Suppressor macrophage (primary cell): ENCODE data around the gene CFAP92.
A peak's percentile ranks its signal among the peaks of the same experiment; 100 is the strongest.

Experiments used
- DNase-seq, 4 experiments: peaks; one replicate each; pipeline ENCODE4 v3.0.0-alpha.2; 2020 to 2022
- total RNA-seq, 17 experiments: gene quantifications; one replicate each; lab custom pipeline; 2026; ENCODE audit warnings: mixed read lengths in 6 of 17, inconsistent platforms in 3 of 17; lab: John Stamatoyannopoulos, UW

CFAP92 gene
- 0 to 3.0 (median 0.05) reads per million in 17 experiments for total RNA-seq

- peak; percentile 64 to 85 (median 76) for DNase-seq
These were observed at the start of gene CFAP92 for GRCh38 chr3:128993461-128994172. CFAP92 (minus strand) TSS chr3:128994076; CDS start chr3:128993304, 772 bp downstream.

DNA sequence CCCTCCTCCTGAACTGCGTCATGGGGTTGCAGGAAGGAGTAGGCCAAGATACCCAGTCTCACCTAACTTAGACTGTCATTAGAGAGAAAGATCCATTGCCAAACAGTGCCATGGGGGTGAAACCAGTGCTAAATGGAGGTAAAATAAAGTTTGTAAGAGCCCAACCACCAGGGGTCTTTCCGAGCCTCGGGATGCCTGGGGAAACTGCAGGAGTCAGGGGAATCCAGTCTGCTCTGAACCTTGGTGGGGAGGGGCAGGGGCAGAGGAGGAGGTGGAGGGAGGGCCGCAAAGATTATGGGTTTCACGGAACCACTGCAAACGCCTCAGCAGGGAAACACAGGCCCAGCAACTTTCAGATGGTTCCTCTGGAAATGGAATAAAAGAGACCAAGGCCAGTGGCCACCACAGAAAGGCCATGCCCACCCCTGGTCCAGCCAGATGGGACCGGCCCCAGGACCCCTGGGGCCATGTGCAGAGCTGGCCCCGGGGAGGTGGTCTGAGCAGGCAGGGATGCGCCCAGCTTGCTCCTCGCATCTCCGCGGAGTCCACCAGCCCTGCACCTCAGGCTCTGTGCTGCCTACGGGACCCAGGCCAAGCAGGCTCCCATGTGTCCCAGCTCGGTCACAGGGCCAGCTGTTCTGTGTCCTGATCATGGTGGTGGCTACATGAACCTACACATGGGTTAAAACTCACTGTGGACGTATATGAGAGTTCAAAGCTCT is 46.9 kb upstream of the CFAP92 start:
- no peak for DNase-seq

DNA sequence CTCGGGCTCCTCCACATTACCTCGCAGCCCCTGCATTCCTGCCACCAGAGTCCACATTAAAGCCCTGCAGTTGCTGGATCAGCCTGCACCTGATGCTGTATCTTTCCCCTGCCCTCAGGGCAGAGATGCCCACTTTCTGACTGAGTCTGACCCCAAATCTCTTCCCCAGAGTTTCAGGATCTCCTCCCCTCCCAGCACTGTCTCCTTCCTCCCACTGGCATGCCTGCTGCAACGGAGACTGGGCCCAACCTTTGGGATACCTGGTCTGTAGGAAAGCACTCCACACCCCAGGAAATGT is 46.1 kb upstream of the CFAP92 start:
- no peak for DNase-seq

GRCh38 chr3:129039271-129040038 is 45.6 kb upstream of the CFAP92 start:
- peak in 1 of 4 experiments; percentile 31 for DNase-seq

- no peak for DNase-seq
These were observed 44.4 kb upstream of the CFAP92 start for GRCh38 chr3:129038121-129038855.

- DNase-seq, result no peak
These were observed 43.2 kb upstream of the CFAP92 start for GRCh38 chr3:129037093-129037419.

DNA sequence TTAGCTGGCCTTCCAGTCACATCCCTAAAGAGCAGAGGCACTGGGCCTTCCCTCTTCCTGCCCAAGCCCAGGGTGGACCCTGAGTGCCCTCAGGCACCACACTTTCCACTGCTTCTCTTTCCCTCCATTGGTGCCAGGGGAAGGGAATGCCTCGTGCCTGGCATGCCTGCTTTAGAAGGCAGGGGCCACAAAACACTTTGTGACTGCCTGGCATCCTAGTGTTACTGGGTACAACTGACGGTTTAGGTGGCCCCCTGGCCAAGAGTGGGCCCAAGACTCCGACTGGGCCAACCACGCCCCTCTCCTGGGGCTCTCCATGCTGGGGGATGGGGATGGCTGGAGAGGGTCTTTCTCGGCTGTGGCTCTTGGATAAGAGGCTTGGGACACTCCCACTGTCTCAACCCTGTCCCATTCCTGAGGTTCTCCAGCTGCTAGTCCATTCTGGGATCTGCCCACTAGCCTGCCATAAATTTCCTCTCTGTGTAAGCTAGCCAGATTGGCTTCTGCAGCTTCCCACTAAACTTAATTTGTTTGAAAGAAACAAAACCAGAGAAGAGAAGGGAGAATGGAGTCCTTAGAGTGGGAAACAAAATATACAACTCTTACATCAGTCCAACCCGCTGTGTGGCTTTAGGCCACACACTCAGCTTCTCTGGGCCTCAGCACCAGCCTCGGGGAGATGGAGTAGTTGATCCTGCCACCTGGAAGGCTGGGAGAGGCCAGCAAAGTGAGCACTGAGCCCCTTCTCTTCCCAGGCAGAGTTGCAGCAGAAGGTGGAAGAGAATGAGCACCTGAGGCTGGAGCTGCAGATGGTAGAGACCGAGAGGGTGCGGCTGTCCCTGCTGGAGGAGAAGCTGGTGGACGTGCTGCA is 42.6 kb upstream of the CFAP92 start:
- no peak for DNase-seq

DNA sequence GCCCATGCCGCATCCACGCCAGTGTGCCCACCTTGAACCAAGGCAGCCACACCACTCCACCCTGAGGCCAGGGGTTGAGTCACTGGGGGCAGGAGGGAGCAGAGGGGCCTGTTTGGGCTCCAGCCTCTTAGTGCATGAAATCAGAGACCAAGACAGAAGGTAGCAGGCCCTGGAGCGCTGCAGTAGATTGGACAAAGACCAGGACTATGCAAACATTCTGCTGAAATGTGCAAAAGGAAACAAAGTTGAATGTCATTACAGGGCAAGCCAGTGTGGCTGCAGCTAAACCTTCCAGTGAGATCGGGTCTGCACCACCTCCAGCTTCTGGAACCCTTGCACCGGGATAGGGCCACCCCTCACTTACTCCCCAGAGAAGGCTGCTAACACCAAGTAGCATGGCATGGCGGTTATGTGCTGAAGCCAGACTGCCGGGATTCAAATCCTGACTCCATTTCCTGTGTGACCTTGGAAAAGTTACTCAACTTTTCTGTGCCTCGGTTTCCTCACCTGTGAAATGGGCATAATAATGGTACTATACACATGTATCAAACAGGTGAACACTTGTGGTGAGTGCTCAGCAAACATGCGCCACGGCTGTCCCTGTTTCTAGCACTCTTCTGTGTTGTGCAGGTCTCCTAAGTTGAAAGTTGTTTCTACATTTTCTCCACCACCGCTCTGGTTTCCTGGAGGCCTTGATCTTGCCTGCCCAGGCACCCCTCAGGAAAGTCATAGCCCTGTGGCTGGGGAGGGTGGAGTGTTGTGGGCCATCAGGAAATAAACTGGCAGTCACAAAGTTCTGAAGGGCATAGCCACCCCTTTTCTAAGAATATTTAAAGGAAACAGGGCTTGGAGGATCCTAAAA is 41.7 kb upstream of the CFAP92 start:
- no peak for DNase-seq

- peak in 2 of 4 experiments; percentile 12 to 20 for DNase-seq
These were observed 40.8 kb upstream of the CFAP92 start for GRCh38 chr3:129034642-129035041.

GRCh38 chr3:129033633-129034321 is 39.9 kb upstream of the CFAP92 start:
- no peak for DNase-seq

- DNase-seq, result no peak
These were observed 39.3 kb upstream of the CFAP92 start for GRCh38 chr3:129033151-129033550.

GRCh38 chr3:129032716-129033115 is 38.8 kb upstream of the CFAP92 start:
- no peak for DNase-seq

DNA sequence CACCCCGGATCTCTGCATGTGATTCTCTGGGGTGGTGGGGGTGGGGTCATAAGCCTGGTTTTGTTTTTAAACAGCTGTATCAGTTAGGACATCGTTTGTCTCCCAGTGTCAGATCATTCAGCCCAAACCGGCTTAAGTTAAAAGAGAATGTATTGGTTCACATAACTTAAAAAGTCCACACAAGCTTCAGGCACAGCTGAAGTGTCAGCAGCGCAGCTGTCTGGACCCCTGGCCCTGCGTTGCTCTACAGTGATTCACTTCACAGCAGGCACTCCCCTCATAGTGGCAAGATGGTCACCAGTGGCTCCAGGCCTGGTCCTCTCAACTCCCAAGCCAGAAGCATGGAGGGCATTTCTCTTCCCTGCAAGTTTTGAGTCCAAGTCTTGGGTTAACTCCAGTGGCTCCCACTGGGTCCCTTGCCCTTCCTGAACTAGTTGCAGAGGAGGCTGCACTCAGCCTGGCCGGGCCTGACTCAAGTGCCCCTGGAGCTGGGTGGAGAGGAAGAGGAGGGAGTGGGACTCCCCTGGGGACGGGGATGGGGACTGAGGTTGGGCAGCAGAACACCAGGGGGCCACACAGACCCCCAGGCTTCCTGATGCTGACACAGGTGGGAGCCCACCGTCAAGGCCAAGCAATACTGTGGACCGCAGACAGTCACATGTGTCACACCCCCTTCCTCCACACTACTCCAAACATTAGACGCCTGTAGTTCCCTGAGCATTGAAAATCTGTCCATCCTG is 37.8 kb upstream of the CFAP92 start:
- no peak for DNase-seq

GRCh38 chr3:129030611-129031010 is 36.7 kb upstream of the CFAP92 start:
- DNase-seq, result no peak

- DNase-seq, result no peak
These were observed 35.0 kb upstream of the CFAP92 start for GRCh38 chr3:129028866-129029265.

DNA sequence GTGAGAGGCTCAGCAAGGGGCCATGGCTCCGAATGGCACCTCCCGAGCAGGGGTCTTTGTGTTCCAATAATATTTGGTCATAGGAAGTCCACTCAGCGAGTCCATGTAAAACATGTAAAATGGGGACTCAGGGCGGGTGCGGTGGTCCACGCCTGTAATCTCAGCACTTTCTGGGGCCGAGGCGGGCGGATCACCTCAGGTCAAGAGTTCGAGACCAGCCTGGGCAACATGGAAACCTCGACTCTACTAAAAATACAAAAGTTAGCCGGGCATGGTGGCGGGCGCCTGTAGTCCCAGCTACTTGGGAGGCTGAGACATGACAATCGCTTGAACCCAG is 33.6 kb upstream of the CFAP92 start:
- DNase-seq, result no peak

DNA sequence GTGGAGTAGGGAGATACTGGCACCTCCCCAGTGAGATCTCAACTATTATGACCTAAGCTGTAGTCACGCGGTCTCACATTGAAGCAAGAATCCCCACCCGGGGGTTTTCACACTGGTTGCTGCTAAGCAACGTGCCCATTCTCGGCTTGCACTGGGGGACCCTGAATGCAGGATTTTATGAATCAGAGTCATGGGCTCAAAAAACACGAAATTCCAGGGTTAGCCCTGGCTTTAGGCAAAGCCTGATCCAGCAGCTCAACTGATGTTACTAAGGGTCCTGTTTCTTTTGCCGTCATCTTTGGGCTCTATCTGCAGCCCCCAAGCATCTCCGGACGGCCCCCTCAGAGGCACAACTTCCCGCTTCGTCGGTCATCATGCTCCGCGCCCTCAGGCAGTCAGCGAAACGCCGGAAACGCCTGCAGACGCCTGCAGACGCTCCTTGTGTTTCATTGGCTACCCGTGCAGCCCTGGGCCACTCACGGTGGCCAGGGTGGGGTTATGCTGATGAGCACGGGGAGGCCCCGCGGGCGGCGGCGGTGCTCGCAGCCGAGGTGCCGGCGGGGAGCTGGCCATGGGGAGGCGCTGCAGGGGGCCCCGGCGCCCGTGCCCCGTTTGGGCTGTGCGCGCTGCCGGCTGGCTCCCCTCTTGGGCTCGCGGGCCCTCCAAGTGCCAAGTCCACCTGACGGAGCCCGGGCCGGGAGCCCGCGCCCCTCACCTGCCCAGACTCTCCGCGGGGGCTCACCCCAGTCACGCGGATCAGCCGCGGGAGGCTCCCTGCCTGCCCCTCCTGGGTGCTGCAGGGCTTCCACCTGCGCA is 33.1 kb upstream of the CFAP92 start:
- peak; percentile 92 to 96 (median 94) for DNase-seq

DNA sequence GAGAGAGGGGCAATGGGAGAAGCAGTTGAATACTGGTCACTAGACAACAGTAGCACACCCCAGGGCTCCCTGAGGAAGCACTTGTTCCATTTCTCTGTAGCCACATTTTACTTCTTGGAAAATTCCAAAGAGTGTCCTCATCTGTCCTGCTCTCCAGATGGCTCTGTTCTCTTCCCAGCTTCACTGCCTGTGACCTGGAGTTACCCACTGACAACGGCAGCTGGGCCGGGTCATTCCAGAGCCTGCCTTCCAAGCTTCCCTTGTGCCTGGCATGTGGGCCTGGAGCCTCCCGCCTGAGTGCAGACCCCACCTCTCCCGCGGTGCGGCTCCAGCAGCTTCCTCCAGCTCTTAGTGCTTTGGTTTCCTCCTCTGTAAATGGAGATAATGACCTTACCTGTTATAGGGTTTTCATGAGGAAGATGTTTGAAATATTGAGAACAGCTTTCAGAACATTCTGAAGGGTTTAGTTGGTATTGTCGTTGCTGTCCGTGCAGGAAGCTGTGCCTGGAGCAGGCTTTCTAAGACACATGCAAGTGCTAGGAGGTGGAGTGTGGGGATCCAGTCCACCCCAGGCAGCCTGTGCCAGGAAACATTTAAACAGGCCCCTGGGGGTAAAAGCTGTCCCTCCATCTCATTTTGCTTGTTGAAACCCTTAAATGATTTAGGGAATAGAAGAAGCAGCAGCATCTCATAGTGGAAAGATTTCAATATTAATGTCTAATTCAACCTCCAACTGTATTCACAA is 32.0 kb upstream of the CFAP92 start:
- DNase-seq, result no peak
